GM21360 (cell line): ENCODE results near the gene MAN1A1.

Experiments
- ATAC-seq: cut with Tn5 transposase; IDR thresholded peaks from one replicate; pipeline ENCODE4 v1.9.1; 2021; ENCODE audit warnings: mild to moderate bottlenecking, moderate library complexity; ENCODE audit not compliant: unreplicated experiment

The MAN1A1 gene

DNA sequence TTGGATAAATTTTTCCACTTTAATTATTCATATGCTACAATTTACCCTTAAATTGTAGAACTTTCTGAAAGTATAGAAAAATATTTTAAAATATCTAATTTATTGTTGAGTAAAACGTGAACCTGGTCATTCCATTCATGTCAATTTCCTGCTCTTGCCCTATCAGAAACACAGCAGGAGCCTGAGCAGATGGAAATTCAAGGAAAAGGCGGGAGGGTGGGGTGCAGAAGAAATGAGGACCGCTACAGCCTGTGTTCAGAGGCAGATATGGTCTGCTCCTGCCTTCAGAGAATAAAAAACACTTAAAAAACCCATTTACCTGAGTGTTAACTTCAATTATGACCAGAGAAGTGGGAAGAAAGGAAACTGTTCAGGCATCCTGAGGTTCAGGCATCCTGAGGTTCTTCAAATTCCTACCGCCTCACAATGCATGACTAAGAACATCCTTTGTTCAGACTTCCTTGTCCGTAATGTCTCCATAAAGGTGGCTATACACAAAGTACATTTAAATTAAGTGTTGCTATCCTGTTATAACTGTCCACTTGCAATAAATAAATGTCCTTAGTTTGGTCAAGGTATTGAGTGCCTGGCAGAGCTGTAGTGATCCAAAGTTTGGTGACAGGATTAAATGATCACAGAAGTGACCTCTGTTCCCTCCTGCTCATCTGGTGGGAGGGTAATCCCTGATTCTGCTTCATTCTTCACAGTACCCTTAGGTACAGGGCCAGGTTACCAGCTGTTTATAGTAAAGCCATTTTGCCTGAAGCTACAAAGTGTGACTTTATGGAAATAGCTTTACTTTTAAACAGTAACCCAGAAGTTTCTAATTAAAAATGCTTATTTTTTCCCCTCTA lies 109.1 kb downstream of the MAN1A1 start:
- ATAC-seq: no peak

DNA sequence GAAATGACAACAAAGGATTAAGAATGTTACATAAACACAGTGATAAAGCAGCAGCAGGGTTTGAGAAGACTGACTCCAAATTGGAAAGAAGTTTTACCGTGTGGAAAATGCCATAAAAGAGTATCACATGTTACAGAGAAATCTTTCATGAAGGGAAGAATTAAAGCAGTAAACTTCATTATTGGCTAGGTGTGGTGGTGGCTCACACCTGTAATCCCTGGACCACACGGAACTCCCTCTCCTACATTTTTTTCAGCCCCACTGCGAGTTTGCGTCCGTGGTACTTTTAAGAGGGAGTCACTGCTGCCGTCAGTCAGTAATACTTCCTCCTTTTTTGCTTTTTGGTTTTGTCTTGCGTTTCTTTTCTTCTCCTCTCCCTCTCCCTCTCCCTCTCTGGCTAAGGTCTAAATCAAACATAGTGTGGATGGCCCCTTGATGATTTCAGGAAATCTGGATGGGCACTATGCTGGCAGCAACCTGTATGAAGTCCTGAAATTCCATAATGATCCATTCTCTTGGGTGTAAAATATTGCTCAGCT lies 112.3 kb downstream of the MAN1A1 start:
- ATAC-seq: no peak

DNA sequence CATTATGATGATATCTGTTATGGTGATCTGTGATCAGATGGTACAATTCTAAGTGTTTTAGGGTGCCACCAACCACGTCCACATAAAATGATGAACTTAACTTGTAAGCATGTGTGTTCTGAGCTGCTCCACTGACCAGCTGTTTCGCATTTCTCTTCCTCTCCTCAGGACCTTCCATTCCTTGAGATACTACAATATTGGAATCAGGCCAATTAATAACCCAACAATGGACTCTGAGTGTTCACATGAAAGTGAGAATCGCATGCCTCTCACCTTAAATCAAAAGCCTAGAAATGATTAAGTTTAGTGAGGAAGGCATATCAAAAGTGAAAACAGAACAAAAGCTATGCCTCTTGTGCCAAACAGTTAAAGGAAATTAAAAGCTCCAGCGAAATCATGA lies 114.6 kb downstream of the MAN1A1 start:
- no peak for ATAC-seq

DNA sequence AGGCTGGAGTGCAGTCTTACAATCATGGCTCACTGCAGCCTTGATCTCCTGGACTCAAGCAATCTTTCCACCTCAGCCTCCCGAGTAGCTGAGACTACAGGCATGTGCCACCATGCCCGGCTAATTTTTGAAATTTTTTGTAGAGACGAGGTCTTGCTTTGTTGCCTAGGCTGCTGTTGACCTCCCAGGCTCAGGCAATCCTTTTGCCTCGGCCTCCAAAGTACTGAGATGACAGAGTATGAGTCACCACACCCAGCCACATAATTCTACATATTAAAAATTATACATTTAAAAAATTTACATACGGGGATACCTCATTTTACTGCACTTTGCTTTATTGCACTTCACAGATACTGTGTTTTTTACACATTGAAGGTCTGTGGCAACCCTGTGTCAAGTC lies 115.1 kb downstream of the MAN1A1 start:
- ATAC-seq: no peak

DNA sequence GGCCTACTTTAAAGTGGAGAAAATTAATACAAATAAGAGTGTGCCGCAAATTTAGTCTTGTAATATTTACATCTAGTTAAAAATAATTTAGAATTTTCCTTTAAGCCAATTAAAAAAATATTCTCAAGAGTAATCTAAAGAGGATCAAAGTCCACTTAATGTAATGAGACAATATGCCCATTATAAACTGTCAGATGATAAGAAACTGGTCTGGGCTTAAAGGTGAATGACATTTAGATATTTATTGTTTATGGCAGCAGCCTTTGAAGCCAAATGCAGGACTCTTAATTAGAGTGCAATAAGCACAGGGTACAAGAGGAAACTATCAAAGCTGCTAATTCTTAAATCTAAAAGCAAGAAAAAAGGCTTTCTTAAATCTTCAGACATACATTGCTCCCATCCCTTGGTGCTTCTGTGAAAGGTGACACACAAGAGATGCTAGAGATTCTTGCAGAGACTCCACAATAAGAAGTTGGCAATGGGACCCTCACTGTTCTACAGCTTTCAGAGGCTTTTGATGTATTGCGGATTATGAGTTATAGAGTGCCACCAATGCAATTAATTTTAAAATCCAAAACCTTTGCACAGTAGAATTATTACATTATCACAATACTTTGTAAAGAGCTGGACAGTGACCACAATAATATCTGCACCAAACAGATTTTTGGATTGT lies 116.1 kb downstream of the MAN1A1 start:
- no peak for ATAC-seq

DNA sequence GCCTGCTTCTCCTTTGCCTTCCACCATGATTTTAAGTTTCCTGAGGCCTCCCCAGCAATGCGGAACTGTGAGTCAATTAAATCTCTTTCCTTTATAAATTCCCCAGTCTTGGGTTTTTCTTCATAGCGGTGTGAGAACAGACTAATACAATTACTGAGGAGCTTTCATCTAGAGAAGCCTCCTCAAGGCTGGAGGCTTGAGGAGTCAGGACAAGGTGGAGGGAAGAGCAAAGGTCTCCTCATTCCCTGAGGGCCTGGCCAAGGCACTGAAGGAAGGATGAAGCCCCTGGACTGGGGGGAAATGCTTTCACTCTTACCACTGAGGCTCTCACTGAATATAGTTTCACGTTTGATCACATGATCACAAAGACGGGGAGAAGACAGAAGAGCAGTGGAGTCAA lies 118.2 kb downstream of the MAN1A1 start:
- no peak for ATAC-seq

DNA sequence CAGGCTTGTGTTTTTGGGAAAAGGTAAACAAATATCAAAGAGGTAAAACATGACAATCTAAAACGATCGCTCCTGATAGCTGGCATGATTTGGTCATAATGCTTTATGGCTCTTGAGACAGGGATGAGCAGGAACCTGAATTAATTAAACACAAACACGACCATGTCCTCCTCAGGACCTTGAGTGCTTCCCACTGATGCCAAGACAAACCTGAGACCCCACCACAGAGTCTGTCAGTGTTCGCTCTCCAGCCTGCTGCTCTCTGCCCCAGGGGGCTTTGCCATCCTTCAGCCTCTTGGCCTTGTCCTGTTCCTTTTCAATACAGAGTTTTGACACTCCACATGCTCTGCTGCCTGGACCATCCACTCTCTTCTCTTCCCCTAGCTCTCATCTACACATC lies 119.4 kb downstream of the MAN1A1 start:
- ATAC-seq: no peak

DNA sequence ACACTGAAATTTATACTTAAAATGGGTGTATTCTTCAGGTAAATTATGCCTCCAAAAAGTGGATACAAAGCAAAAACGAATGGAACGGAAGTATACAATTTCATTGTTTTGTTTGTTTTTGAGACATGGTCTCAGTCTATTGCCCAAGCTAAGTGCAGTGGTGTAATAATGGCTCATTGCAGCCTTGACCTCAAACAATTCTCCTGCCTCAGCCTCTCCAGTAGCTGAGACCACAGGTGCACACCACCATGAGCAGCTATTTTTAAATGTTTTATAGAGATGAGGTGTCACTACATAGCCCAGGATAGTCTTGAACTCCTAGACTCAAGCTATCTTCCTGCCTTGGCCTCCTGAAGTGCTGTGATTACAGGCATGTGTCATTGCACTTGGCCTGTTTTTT lies 122.2 kb downstream of the MAN1A1 start:
- ATAC-seq: no peak

DNA sequence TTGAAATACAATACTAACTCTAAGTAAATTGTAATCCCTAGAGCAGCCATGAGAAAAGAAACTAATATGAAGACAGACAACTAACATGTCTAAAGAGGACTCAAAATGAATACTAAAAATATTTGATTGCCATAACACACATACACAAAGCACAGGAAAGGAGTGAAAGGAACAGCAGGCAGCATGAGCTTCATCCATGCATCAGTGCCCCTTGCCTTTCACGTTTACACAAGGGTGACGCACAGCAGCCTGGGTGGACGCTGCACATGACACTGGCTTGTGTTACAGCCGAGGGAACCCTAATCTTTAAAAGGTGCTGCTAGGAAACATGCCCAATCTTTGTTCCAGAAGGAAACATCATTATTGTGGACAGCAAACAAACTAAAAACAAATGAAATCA lies 123.5 kb downstream of the MAN1A1 start:
- ATAC-seq: no peak

DNA sequence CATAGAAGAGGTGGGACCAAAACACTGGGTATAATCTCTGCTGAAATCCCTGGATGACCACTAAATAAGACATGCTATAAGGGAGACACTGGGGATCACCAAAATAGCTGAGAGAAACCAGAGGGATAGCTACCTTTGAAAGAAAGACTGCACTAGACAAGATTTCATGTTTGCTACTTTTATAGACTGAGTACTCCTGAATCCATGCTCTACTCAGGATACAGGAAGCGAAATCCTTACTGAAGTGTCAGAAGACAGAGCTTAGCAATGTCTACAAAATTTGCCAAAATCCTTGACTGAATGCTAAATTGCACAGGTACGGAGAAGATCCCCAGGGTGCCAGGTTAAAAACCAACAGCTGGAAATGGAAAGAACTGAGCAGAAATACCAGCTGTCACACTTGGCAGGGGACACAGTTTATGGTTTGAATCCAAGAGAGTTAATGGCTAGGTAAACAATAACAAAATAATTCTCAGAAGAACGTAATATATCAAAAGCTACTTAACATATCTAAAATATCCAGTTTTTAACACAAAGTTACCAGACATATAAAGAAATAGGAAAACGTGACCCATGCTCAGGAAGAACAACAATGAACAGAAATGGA lies 125.4 kb downstream of the MAN1A1 start:
- no peak for ATAC-seq

DNA sequence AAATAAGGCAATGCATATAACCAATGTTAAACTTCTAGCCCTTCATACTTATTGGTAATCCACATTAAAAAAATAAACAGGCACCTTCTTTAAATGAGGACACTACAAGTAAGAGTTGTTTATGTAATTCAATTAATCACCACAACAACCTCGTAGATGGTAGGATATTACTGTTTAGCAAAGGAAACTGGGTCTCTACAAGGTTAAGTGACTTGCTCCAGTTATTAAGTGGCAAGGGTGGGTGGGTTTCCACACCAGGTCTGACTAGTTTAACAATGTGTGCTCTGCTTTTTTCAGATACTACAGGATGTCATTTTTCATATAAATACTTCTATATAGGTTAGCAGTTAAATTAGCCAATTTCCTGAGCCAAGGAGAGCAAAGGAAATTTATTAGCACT lies 129.1 kb downstream of the MAN1A1 start:
- no peak for ATAC-seq

DNA sequence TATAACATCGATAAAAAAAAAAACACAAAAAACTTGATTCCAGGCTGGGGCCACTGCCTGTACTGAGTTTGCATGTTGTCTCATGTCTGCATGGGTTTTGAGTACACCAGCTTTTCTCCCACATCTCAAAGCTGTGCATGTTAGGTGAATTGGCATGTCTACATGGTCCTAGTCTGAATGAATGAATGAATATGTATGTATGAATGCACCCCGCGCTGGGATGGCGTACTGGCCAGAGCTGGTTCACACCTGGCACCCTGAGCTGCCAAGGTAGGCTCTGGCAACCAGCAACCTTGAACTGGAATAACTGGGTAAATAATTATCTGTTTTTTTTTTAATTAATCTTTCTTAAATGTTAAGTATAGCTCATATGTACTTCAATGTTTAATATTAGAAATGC lies 131.0 kb downstream of the MAN1A1 start:
- no peak for ATAC-seq

DNA sequence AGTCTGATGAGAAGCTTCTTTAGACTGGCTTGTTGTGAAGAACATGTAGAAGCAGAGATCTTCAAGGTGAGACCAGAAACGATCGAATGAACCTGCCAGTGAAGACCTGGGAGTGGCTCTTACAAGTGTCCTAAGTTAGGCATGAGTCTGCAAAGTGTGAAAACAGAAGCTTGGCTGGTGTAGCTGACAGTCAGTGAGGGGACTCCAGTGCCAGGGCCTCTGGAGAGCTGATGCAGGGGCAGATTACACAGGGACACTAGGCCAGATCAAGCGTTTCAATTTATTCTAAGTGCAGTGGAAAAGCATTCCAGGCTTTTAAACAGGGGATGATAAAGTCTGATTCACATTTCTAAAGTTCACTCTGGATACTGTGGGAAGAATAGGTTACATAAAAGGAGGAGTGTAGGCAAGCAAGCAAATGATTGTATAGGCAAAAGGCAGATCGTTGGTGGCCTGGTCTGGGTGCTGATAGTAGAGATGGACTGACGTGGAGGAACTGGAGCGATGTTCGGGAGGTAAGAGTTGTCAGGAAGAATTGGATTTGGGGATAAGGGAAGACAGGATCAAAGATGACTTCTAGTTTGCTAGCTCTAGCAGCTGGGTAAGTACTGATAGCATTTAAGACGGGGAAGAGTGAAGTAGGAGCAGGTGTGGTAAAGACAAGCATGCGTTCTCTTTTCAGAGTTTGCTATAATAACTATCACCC lies 133.5 kb downstream of the MAN1A1 start:
- ATAC-seq: no peak

DNA sequence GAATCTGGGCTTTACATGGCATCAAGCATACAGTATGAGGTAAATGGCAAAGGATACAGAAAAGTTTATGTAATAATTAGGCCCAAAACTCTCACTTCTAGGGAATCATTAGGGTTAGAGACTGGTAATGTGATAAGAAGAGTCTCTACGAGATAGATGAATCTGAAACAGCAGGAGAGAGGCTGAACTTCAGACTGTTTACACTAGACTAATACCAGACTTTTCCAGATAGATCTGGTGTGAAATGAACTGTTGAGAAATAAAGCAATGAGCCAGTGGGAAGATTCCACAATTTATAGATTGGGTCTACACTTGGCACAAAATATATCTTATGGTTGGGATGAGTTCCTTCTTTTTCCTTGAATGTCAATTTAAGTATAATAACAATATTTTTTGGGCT lies 134.3 kb downstream of the MAN1A1 start:
- no peak for ATAC-seq

DNA sequence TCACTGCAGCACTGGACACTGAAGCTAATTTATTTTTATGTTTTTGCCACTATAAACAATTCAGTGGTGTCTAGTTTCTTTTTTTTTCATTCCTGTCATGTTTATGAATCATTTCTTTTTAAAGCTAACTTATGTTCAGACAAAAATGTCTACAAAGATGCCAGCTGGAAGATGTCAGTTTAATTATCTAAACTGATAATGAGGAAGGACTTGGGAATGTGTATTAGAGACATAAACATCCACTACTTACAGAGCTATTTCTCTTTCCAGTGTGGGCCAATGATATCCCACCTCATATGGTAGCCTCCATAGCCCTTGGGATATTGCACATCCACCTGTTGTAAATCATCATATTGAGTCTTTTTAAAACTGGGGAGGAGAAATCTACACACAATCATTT lies 139.0 kb downstream of the MAN1A1 start:
- ATAC-seq: no peak

DNA sequence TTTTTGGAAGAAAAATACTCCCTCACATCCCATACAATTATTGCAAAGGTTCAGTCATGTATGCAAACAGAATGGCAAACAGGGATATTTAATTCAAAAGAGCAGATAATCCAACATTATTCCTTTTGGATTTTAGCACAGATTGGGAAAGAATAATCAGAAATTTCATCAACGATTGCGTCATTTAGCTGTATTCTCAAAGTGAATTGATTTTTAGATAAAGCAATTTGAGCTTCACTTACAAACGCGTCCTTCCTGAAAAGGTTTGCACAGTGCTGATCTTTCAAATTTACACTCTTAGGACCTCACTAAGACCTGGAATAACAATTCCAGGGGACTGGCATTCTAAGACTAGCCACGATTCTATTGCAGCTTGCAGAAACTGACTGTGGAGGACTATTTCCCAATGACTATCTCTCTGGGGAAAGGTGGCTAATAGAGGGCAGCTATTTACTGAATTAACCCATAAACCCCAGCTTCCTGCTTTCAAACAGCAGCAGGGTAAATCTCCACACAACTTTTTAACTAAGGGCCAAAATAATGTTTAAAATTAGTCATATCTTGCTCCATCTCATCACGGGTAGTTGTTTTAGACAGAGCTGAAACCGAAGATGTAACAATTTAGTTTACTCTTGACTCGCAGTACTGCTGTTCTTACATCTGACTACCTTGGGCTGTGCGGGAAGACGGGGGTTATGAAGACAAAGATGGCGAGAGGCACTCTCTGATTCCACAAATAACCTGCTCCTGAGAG lies 139.9 kb downstream of the MAN1A1 start:
- peak; percentile 65 for ATAC-seq

DNA sequence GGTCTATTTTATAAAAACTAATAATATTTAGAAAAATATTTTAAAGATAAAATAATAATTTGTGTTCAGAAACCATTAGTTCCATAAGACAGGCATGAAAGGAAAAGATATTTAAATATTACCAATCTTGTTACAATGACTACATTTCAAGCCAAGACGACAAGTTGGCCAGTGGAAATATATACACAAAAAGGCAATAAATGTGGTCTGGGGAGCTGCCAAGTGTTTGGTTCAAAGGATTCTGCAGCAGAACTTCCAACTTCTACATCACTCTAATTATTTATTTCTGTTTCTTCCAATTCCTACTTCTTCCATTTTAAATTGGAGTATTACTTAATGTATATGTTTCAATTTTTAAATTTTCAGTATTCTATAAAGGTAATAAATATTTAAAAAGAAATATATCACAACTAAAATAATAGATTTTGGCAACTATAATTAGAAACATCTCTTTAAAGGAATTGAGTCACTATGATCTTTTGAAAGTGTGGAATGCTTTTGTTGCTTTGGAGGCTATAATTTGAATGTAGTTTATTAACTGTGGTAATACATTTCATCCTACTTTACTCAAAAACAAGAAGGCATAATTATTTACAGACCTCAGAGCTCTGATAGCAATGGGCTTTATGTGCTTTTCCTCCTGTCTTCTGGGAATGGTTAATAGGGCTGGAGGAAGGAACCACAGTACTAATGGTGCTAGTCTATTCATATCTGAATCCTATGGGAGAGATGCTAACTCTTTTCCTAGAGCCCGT lies 141.4 kb downstream of the MAN1A1 start:
- no peak for ATAC-seq

DNA sequence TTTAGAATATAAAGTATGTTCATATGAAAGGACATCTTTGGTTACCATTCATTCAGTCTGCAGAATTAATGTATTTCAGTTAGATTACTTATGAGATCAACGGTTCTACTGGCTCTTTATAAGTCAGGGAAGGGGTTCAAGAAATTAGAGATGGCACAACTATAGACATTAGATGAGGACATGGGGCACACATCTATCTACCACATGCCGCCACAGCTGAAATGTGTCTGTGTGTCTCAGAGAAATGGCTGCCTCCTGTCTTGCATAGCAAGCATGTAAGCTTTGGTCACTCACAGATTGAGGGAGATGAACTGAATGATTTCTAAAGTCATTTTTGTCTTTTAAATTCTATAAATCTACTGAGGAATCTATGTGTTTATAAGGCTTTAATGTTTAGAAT lies 142.2 kb downstream of the MAN1A1 start:
- no peak for ATAC-seq

DNA sequence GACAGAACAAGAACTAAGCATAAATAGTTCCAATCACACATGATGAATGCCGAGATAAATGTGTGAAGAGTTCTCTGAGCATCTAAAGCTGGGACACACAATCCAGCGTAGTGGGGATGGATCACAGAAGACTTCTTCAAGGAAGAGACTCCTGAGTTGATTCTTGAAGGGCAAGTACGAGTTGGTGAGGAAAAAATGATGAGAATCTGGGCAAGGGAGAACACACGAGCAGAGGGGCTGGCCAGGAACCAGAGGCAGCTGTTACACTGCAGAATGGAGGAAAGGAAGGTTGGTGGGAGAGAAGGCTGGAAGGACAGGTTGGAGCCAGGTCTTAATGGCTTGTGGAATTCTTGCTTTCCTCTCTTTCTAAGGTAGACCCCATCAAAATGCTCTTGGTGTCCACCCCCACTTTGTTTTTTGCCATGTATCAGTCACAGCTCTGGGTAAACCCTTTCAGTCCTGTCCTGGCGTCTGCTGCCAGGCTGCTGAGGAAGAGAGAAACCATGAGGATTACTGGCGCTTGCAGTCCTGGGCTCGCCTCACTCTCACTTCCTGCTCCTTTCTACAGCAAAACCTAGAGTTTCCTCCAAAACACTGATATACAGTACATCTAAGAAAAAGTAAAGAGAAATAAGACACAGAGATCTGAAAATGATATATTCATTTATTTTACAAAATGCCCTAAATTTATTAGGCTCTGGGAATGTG lies 143.5 kb downstream of the MAN1A1 start:
- ATAC-seq: peak; percentile 90
